Cardiac muscle cell (in vitro differentiated cells and primary cell): ENCODE data around the gene ZNF276. TPM values are rescaled to one million over a fixed set of nuclear protein-coding genes. Genes with fewer than 3 reads are reported as not detected.

Experiments used
- DNase-seq, 2 donors: peaks; one replicate each; pipeline versions ENCODE4 v3.0.0 to v3.0.0-alpha.2; 2010 to 2017; ENCODE audit warnings: low read depth in 1 of 2, low spot score in 1 of 2
- H3K27ac ChIP-seq: fragments of 200-600 bp; sonication (generic); 2 replicates; pipeline ENCODE4 v1.5.1; 2016
- H3K27me3 ChIP-seq: fragments of 200-600 bp; sonication (generic); 2 replicates; pipeline ENCODE4 v1.6.0; 2016; ENCODE audit warnings: control low read depth
- H3K36me3 ChIP-seq: fragments of 200-600 bp; sonication (generic); 2 replicates; pipeline ENCODE4 v1.5.1; 2016; ENCODE audit warnings: control low read depth
- H3K4me1 ChIP-seq: fragments of 200-600 bp; sonication (generic); 2 replicates; pipeline ENCODE4 v1.8.1; 2017; ENCODE audit warnings: low read depth, mild to moderate bottlenecking, mixed run types
- H3K4me3 ChIP-seq: fragments of 200-600 bp; sonication (generic); 2 replicates; pipeline ENCODE4 v1.5.1; 2016; ENCODE audit warnings: mild to moderate bottlenecking
- H3K9me3 ChIP-seq: fragments of 200-600 bp; sonication (generic); 2 replicates; pipeline ENCODE4 v1.5.1; 2017; ENCODE audit warnings: low read depth, mild to moderate bottlenecking, control low read depth
- CTCF ChIP-seq: IDR thresholded peaks from 2 replicates; pipeline ENCODE4 v1.5.1; 2012; ENCODE audit warnings: low read depth, mild to moderate bottlenecking, low read length
- polyA plus RNA-seq: library from polyadenylated mRNA; unstranded; fragments of >200 nt; fragmentation: Nextera tagmentation; extraction: Ambion mirVana; gene quantifications from 2 replicates; pipeline ENCODE4 v1.2.1, GENCODE V29; 2016
- total RNA-seq: library from RNA; depleted of rRNA; stranded (reverse); fragments of >200 nt; gene quantifications from 2 replicates; pipeline ENCODE4 v1.2.3, GENCODE V29; 2016

ZNF276 gene
- total and polyA plus RNA-seq, 2 experiments from 2014 or later, result 16.2 to 43.2 TPM

- peaks cover 18% of the 10 kb centered on the region for H3K4me1 ChIP-seq
- peaks cover 23% of the 10 kb centered on the region for H3K36me3 ChIP-seq
- no peak for TF ChIP-seq CTCF
- H3K4me3 ChIP-seq, result no peak overlapping the region
- H3K27ac ChIP-seq, result peak overlapping the region; percentile 61
- no peaks in the 10 kb centered on the region for H3K27me3 ChIP-seq
- no peaks in the 10 kb centered on the region for H3K9me3 ChIP-seq
- no peak for DNase-seq
Observed at GRCh38 chr16:89742948-89743347, 21.6 kb downstream of the ZNF276 start.

DNA sequence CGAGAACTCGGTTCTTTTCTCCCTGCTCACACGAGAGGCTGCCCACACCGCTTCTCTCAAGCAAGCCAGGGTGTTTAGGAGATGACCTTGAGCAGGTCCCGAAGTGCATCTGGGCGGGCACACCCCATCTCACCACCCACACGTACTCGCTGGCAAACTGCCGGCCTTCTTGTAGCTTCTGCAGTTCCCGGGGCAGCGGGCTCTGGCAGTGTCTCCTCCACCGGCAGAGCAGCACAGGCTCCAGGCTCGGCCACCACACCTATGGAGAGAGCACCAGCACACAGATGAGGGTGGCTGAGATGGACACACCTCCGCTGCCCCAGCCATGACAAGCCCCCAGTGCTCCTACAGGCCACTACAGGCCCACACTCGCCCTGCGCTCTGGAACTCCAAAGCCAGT lies 23.5 kb downstream of the ZNF276 start:
- H3K9me3 ChIP-seq, result no peaks in the 10 kb centered on the region
- no peak for DNase-seq
- peaks cover 6% of the 10 kb centered on the region for H3K36me3 ChIP-seq
- H3K4me3 ChIP-seq, result no peak overlapping the region
- no peak overlapping the region for H3K27ac ChIP-seq
- peaks cover 18% of the 10 kb centered on the region for H3K4me1 ChIP-seq
- no peak for TF ChIP-seq CTCF
- no peaks in the 10 kb centered on the region for H3K27me3 ChIP-seq

- H3K27me3 ChIP-seq, result no peaks in the 10 kb centered on the region
- TF ChIP-seq CTCF, result no peak
- H3K36me3 ChIP-seq, result peaks cover 3% of the 10 kb centered on the region
- H3K4me1 ChIP-seq, result peaks cover 12% of the 10 kb centered on the region
- no peak overlapping the region for H3K27ac ChIP-seq
- no peak for DNase-seq
- H3K4me3 ChIP-seq, result no peak overlapping the region
- H3K9me3 ChIP-seq, result no peaks in the 10 kb centered on the region
Observed at GRCh38 chr16:89746043-89746442, 24.7 kb downstream of the ZNF276 start.

- H3K36me3 ChIP-seq, result peaks cover 3% of the 10 kb centered on the region
Observed at GRCh38 chr16:89748076-89748475, 26.7 kb downstream of the ZNF276 start.

DNA sequence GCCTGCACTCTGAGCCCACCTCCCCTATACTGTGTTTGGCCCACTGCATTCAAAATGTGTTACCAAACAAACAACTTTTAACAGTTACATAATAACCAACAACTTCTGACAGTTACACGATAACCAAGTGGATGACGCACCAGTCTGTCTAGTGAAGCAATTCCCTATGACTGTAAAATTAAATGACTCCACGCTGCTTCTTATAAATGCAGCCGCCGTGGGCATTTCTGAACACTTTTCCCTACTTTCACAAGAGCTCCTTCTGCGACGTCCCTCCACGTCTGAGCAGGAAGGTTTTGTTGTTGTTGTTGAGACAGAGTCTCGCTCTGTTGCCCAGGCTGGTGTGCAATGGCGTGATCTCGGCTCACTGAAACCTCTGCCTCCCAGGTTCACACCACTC lies 27.6 kb downstream of the ZNF276 start:
- no peaks in the 10 kb centered on the region for H3K9me3 ChIP-seq
- H3K36me3 ChIP-seq, result peaks cover 3% of the 10 kb centered on the region
- no peak overlapping the region for H3K27ac ChIP-seq
- no peaks in the 10 kb centered on the region for H3K27me3 ChIP-seq
- no peak for DNase-seq
- H3K4me1 ChIP-seq, result no peaks in the 10 kb centered on the region
- TF ChIP-seq CTCF, result no peak
- no peak overlapping the region for H3K4me3 ChIP-seq

More at GRCh38 chr16:89748076-89748475, 26.7 kb downstream of the ZNF276 start:
- Histone ChIP-seq H3K4me1 (no peaks in the 10 kb centered on the region), H3K9me3 (no peaks in the 10 kb centered on the region), H3K27ac (no peak overlapping the region), H3K27me3 (no peaks in the 10 kb centered on the region), H3K4me3 (no peak overlapping the region)
- no peak for DNase-seq
- TF ChIP-seq CTCF, result no peak

GRCh38 chr16:89749637-89750036 lies 28.3 kb downstream of the ZNF276 start:
- Histone ChIP-seq H3K27me3 (no peaks in the 10 kb centered on the region), H3K4me1 (no peaks in the 10 kb centered on the region), H3K36me3 (peaks cover 3% of the 10 kb centered on the region), H3K27ac (no peak overlapping the region), H3K4me3 (no peak overlapping the region), H3K9me3 (no peaks in the 10 kb centered on the region)
- no peak for TF ChIP-seq CTCF
- peak in 1 of 2 donors; percentile 9 for DNase-seq
